Uterus (tissue), 2 donors: ENCODE results near the gene AHDC1.

Experiments used
- POLR2A ChIP-seq, 2 donors: fragments of 450-650 bp; IDR thresholded peaks; one replicate each; pipeline ENCODE4 v1.6.1; 2016; ENCODE audit warnings: antibody characterized with exemption in 2 of 2, mild to moderate bottlenecking in 1 of 2, moderate library complexity in 1 of 2
- TF ChIP-seq, protein P1 (sequence below), 4 experiments: fragments of 200-600 bp in 2 of 4; fragments of 450-650 bp in 2 of 4; sonication (generic) in 2 of 4; IDR thresholded peaks; one replicate each; pipeline ENCODE4 v1.5.1; 2016 to 2019; ENCODE audit warnings: antibody characterized with exemption in 4 of 4, mild to moderate bottlenecking in 2 of 4, moderate library complexity in 1 of 4

DNA sequence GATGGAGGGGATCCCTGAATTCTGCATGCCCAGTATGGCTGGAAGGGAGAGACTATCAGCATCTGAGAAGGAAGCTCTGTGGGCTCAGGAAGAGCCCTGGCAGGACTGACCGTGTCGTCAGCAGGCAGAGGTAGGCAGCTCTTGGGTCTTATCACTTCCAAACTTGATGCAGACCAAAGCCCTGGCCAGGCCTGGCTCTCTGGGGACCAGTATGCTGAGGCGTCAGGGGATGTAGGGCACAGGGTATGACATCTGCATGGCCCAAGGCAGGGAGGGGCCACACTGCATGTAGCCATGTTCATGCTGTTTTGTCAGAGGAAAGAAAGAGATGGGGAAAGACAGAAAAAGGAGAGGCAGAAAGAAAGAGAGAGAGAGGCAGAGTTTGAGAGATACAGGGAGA is 24.8 kb upstream of the AHDC1 start:
- TF ChIP-seq, protein P1, sequence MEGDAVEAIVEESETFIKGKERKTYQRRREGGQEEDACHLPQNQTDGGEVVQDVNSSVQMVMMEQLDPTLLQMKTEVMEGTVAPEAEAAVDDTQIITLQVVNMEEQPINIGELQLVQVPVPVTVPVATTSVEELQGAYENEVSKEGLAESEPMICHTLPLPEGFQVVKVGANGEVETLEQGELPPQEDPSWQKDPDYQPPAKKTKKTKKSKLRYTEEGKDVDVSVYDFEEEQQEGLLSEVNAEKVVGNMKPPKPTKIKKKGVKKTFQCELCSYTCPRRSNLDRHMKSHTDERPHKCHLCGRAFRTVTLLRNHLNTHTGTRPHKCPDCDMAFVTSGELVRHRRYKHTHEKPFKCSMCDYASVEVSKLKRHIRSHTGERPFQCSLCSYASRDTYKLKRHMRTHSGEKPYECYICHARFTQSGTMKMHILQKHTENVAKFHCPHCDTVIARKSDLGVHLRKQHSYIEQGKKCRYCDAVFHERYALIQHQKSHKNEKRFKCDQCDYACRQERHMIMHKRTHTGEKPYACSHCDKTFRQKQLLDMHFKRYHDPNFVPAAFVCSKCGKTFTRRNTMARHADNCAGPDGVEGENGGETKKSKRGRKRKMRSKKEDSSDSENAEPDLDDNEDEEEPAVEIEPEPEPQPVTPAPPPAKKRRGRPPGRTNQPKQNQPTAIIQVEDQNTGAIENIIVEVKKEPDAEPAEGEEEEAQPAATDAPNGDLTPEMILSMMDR (IDR thresholded peaks at IDR 0.05), result no peak
- TF ChIP-seq POLR2A (IDR thresholded peaks at IDR 0.05), result no peak
